ENCODE data around the gene ELK4.
A peak's percentile ranks its signal among the peaks of the same experiment; 100 is the strongest.
"Not testable (repeated sequence)": the region's sequence is repeated elsewhere in the genome, so short reads cannot be mapped to it uniquely, and the experiment has no call there.

The ELK4 gene

GRCh38 chr1:205663286-205663936 lies 31.6 kb upstream of the ELK4 start:
- DNase-seq = no peak

DNA sequence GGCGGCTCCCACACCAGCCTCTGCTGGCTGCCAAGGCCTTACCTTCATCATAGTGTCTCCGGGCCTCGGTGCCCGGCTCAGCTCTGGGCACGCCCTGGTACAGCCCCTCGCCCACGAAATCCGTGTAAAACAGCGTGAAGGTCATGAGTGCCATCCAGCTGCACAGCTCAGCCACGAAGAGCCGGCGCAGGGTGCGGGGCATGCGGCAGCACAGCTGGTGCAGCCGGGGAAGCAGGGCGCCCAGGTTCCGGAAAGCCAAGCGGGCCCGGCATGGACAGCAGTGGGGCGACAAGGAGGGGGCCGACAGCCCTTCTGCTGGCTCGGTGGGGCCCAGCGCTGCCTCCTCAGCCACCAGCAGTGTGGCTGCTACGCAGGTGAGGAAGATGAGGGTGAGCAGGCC lies 31.0 kb upstream of the ELK4 start:
- no peak for DNase-seq

- no peak for DNase-seq
Measured at GRCh38 chr1:205662135-205662738, 30.4 kb upstream of the ELK4 start.

DNA sequence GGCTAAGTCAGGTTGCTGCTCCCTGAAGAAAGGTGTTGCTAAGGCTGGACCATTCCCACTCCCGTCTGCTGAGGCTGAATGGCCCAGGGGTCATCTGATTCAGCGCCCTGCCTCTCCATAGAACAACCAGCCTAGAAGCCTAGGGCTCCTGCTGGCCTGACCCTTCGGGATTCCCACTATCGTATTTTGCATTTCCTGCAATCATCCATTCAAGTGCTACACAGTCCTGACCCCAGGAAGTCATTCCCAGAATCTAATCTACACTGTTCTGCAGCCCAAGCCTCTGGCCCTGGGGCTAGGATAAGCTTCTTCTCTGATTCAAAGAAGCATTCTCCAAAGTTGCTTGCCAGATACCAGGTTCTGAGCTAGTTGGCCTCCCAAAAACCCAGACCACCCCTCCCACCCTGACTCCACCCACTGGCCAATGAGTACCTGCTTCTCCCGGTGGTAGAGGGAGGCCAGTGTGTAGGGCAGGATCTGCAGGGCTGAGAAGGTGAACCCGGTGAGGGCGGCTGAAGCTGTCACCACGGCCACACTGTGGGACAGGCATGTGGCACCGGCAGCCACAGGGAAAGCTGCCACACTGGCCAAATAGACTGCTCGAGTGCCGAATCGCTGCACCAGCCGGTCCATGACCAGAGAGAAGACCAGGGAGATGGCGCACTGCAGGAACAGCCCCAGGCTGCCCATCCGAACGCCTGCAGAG lies 29.8 kb upstream of the ELK4 start:
- no peak for DNase-seq

DNA sequence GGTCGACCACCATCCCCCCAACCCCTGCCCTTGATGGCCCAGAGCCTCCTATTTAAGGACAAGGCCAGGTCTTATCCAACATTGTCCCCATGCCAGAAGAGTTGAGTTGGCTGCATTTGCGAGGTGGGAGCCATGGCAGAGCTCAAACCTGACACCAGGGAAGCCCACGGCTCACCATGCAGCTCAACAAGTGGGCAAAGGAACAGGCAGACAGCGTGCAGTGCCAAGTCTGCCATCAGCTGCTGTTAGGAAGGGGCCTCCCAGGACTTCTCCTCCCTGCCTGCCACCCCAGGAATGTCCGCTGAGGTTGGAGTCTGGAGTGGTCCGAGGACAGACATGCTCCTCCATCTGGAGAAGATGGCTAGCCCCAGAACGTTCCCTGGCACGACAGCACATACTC lies 28.6 kb upstream of the ELK4 start:
- DNase-seq = no peak

GRCh38 chr1:205658943-205659581 lies 27.3 kb upstream of the ELK4 start:
- DNase-seq = peak; percentile 79

GRCh38 chr1:205656236-205656635 lies 24.4 kb upstream of the ELK4 start:
- DNase-seq = no peak

DNA sequence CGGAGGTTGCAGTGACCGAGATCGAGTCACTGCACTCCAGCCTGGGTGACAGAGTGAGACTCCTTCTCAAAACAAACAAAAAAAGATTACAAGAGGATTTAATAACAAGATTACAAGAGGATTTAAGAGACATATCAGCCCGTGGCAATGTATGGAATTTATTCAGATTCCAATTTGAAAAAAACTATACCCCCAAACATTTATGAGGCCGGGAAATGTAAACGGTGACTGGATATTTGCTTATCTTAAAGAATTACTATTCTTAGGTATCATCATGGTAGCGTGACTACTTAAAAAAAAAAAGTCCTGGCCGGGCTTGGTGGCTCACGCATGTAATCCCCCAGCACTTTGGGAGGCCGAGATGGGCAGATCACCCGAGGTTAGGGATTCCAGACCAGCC lies 21.2 kb upstream of the ELK4 start:
- DNase-seq = no peak

- DNase-seq = no peak
Measured at GRCh38 chr1:205650241-205650640, 18.4 kb upstream of the ELK4 start.

DNA sequence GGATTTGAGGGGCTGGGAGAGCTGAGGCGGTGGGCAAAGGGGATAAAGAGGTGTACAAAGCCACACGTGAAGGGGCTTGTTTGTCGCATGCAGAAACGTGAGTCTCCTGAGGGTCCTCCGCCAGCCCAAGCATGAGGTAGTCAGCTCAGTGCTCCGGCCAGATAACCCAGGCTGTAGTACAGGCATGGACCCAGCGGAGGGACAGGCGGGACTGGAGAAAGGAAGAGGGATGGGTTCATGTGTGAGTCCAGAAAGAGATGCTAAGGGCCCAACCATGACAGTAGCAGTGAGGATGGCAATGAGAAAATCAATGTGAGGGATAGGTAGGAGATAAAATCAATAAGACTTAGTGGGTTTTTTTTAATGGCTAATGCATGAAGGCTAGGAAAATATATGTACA lies 13.7 kb upstream of the ELK4 start:
- DNase-seq = no peak

- no peak for DNase-seq
Measured at GRCh38 chr1:205642679-205643307, 11.0 kb upstream of the ELK4 start.

DNA sequence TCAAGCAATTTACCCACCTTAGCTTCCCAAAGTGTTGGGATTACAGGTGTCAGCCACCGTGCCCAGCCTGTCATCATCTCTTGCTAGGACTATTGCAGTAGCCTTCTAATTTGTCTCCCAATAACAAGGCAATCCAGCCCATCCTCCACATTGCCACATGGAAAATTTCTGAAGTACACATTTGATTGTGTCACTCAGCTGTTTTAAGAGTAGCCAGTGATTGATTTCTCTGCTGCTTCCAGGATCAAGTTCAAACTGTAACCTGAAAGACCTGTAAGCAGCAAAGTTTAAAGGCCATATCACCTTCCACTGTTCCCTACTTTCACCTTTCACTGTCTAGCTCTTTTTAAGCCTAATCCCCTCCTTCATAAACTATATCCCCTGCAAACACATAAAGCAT lies 7.8 kb upstream of the ELK4 start:
- no peak for DNase-seq

GRCh38 chr1:205637854-205638468 lies 6.2 kb upstream of the ELK4 start:
- no peak for DNase-seq

DNA sequence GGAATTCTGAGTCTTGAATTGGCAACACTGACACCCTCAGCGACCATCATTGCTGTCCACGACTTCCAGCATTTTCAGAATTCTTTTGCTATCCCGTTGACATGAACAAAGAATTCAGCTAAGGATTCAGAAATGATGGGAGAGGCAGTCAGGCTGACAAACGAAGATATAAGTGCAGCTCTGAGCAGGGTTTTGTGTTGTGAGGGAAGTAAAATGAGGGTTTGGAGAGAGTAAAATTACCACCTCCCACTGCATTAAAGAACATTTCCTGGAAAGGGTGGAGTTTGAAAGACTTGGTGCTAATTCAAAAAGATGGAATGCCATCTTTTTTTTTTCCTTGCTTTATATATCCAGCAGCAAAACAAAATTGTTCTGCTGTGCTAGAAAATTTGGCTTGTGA lies 4.9 kb upstream of the ELK4 start:
- no peak for DNase-seq

- not testable (repeated sequence) for DNase-seq
Measured at GRCh38 chr1:205636138-205636530, 4.3 kb upstream of the ELK4 start.

DNA sequence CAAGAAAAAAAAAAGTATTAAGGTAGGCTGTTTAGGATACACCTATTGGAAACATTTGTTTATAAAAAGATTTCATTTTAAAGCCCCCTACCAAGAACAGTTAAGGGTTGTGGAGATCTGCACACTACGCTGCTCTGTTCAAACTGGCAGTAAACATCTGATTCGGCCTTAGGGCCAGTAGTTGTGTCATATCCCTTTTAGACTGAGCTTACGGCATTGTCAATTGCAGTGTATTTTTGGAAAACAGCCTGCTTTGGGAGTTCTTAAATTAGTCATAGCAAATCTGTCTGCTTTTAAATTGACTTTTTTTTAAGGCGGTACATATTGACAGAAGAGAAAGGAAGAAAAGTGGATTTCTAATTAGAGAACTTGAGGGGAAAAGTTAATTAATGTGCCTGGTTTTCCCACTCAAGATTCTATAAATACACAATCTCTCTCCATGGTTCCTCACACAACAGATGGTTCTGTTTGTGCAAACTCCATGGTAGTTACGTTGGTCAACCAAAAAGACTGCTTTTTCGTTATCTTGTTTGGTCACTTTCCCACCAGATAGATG lies 1.7 kb upstream of the ELK4 start:
- DNase-seq = no peak

GRCh38 chr1:205632669-205633169 lies 908 bp upstream of the ELK4 start:
- no peak for DNase-seq

GRCh38 chr1:205631010-205631767 lies 622 bp downstream of the ELK4 start:
- peak; percentile 88 for DNase-seq

DNA sequence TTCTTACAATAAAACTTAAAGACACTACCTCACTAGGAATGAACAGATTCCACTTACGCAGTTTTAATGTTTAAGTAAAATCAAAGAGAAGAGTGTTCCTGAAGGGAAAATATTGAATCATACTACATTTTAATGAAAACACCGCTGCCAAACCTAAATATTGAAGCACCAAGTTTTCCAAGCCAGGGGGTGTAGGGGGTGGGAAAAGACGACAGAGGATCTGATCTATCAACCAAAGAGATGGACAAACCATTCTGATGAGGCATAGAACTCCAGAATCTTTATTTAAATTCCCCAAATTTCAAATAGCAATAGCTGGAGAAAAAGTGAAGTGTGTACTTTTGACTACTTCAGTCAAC lies 1.2 kb downstream of the ELK4 start:
- DNase-seq = no peak

GRCh38 chr1:205630241-205630640 lies 1.6 kb downstream of the ELK4 start:
- DNase-seq = no peak

DNA sequence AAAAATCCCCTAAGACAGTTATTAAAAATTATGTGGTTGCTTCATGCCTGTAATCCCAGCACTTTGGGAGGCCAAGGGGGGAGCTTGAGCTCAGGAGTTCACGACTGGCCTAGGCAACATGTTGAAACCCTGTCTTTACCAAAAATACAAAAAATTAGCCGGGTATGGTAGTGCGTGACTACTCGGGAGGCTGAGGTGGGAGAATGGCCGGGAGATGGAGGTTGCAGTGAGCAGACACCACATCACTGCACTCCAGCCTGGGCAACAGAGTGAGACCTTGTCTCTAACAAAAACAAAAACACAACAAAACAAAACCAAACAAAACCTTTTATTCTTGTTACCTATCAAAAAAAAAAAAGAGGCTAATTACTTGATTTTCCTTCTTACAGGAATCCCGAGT lies 2.1 kb downstream of the ELK4 start:
- DNase-seq = peak; percentile 9

DNA sequence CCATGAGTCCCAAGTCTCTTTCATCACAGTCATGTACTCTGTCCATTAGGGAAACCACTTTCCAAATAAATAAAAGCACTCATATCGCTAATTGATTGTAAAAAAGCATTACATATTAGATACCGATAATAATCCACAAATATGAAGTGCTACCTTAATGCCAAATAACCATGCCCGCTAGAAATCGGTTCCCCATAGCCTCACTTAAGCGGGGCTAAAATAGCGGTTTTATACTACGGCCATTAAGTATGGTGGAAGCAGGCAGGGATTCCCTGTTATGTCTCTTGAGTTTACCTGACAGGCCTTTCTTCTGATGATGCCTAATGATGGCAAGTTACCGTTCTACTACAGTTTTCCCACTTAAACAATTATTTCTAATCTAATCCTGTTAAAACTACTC lies 3.9 kb downstream of the ELK4 start:
- no peak for DNase-seq

All from stimulated activated CD4-positive, alpha-beta T cell treated with anti-CD3 and anti-CD28 coated beads, Interleukin-4, amount 100 ng/mL, for 24 hours (primary cell).